ENCODE measurements around the gene NFATC1.
"Not testable (repeated sequence)": the region's sequence is repeated elsewhere in the genome, so short reads cannot be mapped to it uniquely, and the experiment has no call there.

The NFATC1 gene

GRCh38 chr18:79479116-79479760 is 83.5 kb downstream of the NFATC1 start:
- no peak for DNase-seq

DNA sequence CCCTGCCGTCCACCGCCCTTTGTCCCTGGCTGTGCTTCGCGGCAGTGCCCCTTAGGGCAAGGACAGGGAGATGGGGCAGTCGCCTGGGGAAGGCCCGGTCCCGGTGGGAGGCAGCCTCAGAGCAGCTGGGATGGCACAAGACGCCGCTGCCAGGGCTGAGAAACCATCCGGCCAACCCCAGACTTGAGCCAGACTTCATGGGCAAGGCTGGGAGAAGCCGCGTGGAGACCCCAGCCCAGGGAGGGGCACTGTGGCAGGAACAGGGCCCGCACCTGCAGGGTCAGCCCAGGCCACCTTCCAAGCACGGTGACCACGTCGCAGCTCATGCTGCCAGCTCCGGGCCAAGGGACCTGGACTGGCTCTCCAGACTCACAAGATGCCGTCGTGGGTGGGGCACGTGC is 84.0 kb downstream of the NFATC1 start:
- no peak for DNase-seq

GRCh38 chr18:79480171-79481045 is 84.7 kb downstream of the NFATC1 start:
- DNase-seq: no peak

DNA sequence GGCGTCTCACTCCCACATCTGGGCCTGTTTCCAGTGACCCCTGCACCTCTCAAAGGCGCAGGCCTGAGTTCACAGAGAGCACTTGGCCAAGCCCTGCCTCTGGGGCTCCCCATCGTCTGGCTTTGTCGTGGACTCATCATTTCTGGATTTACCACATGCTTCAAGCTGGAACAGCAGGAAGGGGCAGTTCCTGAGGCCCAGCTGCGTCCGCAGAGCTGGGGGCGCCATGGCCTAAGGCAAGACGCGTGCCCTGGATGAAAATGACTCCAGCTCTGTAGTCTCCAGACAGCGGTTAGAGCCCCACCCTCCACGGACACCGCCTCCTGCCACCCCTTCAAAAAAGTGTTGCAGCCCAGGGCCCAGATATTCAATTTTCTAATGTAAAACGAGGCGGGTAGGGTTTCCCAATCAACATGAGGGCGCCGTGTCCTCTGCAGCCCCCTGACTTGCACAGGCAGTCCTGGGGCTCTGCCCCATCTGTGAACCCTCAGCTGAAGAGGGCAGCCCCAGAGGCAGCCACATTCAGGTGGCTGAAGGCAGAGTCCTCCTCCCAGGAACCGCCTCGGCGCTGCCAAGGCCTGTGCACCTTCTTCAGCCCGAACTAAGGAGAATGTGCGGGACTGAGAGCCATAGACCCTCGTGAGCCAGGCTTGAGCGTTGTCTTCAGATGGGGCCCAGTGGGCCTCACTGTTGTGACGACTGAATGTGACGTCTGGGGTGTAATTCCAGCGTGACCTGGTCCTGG is 85.5 kb downstream of the NFATC1 start:
- DNase-seq: no peak

DNA sequence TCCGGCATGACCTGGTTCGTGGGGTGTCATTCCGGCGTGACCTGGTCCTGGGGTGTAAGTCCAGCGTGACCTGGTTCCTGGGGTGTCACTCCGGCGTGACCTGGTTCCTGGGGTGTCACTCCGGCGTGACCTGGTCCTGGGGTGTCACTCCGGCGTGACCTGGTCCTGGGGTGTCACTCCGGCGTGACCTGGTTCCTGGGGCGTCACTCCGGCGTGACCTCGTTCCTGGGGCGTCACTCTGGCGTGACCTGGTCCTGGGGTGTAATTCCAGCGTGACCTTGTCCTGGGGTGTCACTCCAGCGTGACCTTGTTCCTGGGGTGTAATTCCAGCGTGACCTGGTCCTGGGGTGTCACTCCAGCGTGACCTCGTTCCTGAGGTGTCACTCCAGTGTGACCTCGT is 87.7 kb downstream of the NFATC1 start:
- not testable (repeated sequence) for DNase-seq

- DNase-seq: no peak
Observed at GRCh38 chr18:79483971-79484491, 88.3 kb downstream of the NFATC1 start.

- peak; percentile 12 for DNase-seq
Observed at GRCh38 chr18:79484661-79485621, 89.2 kb downstream of the NFATC1 start.

DNA sequence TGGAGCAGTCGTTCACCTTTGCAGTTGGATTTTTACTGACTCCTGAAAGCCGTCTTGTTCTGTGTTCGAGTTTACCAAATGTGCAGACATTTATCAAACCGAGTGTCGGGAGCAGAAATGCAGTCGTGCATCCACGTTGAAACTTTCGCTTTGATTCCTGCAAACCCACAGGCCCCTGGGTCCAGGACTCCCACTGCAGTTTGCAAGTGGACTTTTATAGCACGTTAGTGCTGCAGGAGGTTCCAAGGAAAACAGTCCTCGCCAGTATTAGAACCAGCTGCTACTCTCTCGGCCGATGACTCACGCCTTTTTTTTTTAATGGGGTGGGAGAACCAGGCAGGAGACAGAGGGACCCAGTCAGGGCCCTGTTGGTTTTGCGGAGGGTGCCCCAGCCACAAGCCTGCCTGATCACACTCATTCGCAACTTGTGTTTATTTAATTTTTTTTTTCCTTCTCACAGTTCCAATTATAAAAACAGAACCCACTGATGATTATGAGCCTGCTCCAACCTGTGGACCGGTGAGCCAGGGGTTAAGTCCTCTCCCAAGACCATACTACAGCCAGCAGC is 90.1 kb downstream of the NFATC1 start:
- no peak for DNase-seq

DNA sequence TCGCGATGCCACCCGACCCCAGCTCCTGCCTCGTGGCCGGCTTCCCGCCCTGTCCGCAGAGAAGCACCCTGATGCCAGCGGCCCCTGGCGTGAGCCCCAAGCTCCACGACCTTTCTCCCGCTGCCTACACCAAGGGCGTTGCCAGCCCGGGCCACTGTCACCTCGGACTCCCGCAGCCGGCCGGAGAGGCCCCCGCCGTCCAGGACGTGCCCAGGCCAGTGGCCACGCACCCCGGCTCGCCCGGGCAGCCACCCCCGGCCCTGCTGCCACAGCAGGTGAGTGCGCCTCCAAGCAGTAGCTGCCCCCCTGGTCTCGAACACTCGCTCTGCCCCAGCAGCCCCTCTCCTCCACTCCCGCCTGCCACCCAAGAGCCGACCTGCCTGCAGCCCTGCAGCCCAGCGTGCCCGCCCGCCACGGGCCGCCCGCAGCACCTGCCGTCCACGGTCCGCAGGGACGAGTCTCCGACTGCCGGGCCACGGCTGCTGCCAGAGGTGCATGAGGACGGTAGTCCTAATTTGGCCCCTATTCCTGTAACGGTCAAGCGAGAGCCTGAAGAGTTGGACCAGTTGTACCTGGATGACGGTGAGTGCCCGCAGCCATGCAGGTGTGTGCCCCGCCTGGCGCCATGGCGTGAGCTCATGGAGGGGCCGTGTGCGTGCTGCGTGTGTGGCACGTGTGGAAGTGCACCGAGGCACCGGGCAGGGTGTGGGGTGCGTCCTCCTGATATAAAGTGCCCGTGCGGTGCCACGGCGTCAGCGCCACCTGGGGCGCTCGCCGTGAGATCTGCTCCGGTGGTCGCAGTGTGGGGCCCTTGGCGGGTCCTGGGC is 90.8 kb downstream of the NFATC1 start:
- DNase-seq: no peak

- no peak for DNase-seq
Observed at GRCh38 chr18:79487183-79487800, 91.6 kb downstream of the NFATC1 start.

DNA sequence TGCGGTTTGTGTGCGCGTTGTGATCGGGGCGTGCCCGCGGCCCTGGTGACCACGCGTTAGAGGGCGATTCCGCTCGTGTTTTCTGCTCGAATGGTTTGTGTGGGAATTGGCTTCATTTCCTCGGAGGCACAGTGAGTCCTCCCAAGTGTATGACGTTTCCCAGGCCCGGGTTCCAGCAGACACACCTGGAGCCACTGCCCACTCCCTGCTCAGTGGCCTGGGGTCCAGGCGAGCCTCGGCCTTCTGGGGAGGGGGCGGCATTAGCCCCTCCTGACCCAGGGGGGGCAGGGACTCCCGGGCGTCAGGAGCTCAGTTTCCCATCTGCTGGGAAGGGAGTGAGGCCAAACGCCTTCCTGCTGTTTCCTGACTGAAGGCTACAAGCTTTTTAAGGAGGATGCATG is 92.1 kb downstream of the NFATC1 start:
- no peak for DNase-seq

DNA sequence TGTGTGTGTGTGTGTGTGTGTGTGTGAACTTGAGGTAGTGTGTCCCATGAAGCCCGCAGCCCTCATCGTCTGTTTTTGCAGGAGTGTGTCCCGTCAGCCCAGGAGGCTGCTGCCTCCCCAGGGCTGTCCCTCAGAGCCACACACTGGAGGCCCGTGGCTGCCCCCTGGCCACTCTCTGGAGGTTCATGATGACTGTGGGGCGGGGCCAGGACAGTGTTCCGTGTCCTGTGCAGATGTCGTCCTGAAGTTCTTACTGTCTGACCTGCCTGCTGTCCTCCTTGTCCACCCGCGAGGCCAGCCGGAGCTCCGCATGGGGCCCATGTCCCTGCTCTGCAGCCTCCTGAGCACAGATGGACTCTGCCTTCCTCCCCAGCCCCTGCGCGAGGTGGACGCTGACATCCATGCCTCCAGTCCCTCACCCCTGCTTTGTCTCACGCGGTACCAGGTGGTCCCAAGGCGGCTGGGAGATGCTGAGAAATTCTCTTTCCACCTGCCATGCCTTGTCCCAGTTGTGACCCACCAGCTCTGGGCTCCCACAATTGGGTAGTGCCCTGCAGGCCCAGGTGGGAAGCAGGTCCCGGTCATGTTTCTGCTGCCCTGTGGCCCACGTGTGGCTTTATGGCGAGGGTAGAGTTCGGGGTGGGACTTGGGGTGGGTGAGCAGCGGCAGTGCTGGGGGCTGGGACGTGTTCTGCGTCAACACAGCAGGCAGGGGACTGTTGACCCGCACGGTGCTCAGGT is 92.8 kb downstream of the NFATC1 start:
- DNase-seq: no peak

GRCh38 chr18:79489051-79489898 is 93.5 kb downstream of the NFATC1 start:
- DNase-seq: no peak

DNA sequence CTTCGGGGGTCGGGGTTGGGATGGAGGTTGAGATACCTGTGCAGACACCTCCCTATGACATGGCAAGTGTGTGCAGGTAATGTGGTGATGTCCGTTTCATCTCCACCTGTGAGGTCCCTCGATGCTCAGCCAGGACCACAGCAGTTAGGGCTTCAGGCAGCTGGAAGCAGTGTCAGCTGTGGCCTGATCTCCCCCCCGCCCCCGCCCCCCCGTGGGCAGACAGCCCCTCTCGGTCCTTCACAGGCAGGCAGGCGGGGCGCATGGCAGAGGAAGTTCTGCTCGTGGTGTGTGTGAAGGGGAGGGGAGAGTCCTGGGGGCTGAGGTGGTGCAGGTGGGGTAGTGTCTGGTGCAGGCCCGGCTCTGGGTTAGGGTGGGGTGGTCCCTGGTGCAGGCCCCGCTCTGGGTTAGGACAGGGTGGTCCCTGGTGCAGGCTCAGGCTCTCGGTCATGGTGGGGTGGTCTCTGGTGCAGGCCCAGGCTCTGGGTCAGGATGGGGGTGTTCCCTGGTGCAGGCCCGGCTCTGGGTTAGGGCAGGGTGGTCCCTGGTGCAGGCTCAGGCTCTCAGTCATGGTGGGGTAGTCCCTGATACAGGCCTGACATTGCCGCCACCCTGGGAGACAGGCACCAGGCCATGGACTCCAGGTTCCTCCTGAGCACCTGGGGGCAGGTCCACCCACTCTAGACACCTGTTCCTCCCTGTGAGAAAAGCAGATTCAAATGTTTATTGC is 94.3 kb downstream of the NFATC1 start:
- DNase-seq: no peak

- no peak for DNase-seq
Observed at GRCh38 chr18:79490626-79491041, 94.9 kb downstream of the NFATC1 start.

GRCh38 chr18:79491081-79491551 is 95.4 kb downstream of the NFATC1 start:
- no peak for DNase-seq

- DNase-seq: no peak
Observed at GRCh38 chr18:79493211-79493800, 97.6 kb downstream of the NFATC1 start.
